Endodermal cell (in vitro differentiated cells): ENCODE data around the gene FAT1. TPM values are rescaled to one million over a fixed set of nuclear protein-coding genes. Genes with fewer than 3 reads are reported as not detected.
A peak's percentile ranks its signal among the peaks of the same experiment; 100 is the strongest.

ENCODE experiments used
- DNase-seq: peaks from one replicate; pipeline ENCODE4 v3.0.0-alpha.2; 2017
- H3K27ac ChIP-seq: 2 replicates; pipeline ENCODE4 v1.5.1; 2013; ENCODE audit warnings: mild to moderate bottlenecking, low read depth, low read length, moderate library complexity
- H3K27me3 ChIP-seq: 2 replicates; pipeline ENCODE4 v1.6.1; 2013; ENCODE audit warnings: mild to moderate bottlenecking, low read length, moderate library complexity; ENCODE audit not compliant: insufficient read depth, control insufficient read depth, poor library complexity, severe bottlenecking
- H3K36me3 ChIP-seq: 2 replicates; pipeline ENCODE4 v1.7.0; 2013; ENCODE audit warnings: mild to moderate bottlenecking, low read length, moderate library complexity; ENCODE audit not compliant: control insufficient read depth, insufficient read depth
- H3K4me1 ChIP-seq: one replicate; pipeline ENCODE4 v1.7.0; 2013; ENCODE audit warnings: low read length; ENCODE audit not compliant: control insufficient read depth, insufficient read depth
- H3K4me3 ChIP-seq: 2 replicates; pipeline ENCODE4 v1.5.1; 2013; ENCODE audit warnings: mild to moderate bottlenecking, low read length, moderate library complexity
- H3K9ac ChIP-seq: 2 replicates; pipeline ENCODE4 v1.6.1; 2013; ENCODE audit warnings: mild to moderate bottlenecking, low read length, moderate library complexity; ENCODE audit not compliant: poor library complexity, severe bottlenecking; ENCODE audit errors: extremely low read depth
- H3K9me3 ChIP-seq: 2 replicates; pipeline ENCODE4 v1.6.1; 2013; ENCODE audit warnings: mild to moderate bottlenecking, low read length, moderate library complexity; ENCODE audit not compliant: control insufficient read depth
- H3K27ac Mint-ChIP-seq: 2 replicates; pipeline ENCODE4 v1.8.0; 2020; ENCODE audit warnings: mixed read lengths
- H3K27me3 Mint-ChIP-seq: 2 replicates; pipeline ENCODE4 v1.8.0; 2021; ENCODE audit warnings: mild to moderate bottlenecking, mixed read lengths; ENCODE audit not compliant: insufficient read depth
- H3K36me3 Mint-ChIP-seq: 2 replicates; pipeline ENCODE4 v1.8.0; 2020; ENCODE audit warnings: low read depth, mixed read lengths
- H3K4me1 Mint-ChIP-seq: 2 replicates; pipeline ENCODE4 v1.8.0; 2020; ENCODE audit warnings: mixed read lengths
- H3K4me3 Mint-ChIP-seq: 2 replicates; pipeline ENCODE4 v1.8.0; 2020; ENCODE audit warnings: mild to moderate bottlenecking, moderate library complexity, mixed read lengths
- H3K9me3 Mint-ChIP-seq: 2 replicates; pipeline ENCODE4 v1.8.0; 2020; ENCODE audit warnings: mild to moderate bottlenecking, mixed read lengths
- WGBS, 2 experiments: methylation state at CpG; one replicate each; pipeline versions ENCODE4 v1.1.5 to v1.1.7; 2013; ENCODE audit warnings: missing lambda C conversion rate in 2 of 2, mixed read lengths in 1 of 2; ENCODE audit not compliant: insufficient coverage in 1 of 2, insufficient read length in 1 of 2; 5-methylcytosine and 5-hydroxymethylcytosine counted together
- total RNA-seq, 2 donors: library from RNA; stranded (reverse); fragmentation: NEBNext Ultra II Directional in 1 of 2; extraction: Animal tissue kit (Norgen Biotek cat#: 25700) in 1 of 2; gene quantifications; 2 replicates in 1 of 2; 3 replicates in 1 of 2; pipeline ENCODE4 v1.2.1, GENCODE V29; 2021
- TF ChIP-seq, protein P1 (sequence below): fragments of 200-600 bp; sonication (generic); conservative IDR thresholded peaks from 2 replicates; pipeline ENCODE4 v1.5.0; 2021; ENCODE audit warnings: antibody characterized with exemption, mild to moderate bottlenecking

FAT1 gene
- total RNA-seq, 2 donors from 2014 or later: 66.6 to 77.8 TPM

DNA sequence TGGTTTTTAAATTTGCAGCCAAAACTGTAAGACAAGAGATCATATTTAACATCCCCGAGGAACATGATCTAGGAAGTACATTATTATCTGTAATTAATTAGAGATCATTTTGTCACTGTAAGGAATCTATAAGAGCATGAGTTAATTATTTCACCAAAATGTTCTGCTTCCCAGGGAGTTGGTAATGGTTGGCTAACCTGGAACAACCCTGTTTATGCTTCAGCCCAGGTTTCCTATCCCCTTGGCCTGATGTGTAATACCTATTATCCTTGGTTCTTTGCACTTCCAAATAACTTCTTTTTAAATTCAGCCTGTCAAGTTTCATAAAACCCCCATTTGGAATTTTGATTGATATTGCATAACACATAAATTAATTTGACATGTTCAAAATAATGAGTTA lies 161.9 kb downstream of the FAT1 start:
- Histone ChIP-seq H3K4me1 (no peaks in the 10 kb centered on the region), H3K9me3 (peaks cover 5% of the 10 kb centered on the region), H3K9ac (no peak overlapping the region), H3K36me3 (no peaks in the 10 kb centered on the region), H3K4me3 (no peak overlapping the region), H3K27ac (no peak overlapping the region), H3K27me3 (no peaks in the 10 kb centered on the region)
- H3K4me1 Mint-ChIP-seq: no peaks in the 10 kb centered on the region
- TF ChIP-seq, protein P1, sequence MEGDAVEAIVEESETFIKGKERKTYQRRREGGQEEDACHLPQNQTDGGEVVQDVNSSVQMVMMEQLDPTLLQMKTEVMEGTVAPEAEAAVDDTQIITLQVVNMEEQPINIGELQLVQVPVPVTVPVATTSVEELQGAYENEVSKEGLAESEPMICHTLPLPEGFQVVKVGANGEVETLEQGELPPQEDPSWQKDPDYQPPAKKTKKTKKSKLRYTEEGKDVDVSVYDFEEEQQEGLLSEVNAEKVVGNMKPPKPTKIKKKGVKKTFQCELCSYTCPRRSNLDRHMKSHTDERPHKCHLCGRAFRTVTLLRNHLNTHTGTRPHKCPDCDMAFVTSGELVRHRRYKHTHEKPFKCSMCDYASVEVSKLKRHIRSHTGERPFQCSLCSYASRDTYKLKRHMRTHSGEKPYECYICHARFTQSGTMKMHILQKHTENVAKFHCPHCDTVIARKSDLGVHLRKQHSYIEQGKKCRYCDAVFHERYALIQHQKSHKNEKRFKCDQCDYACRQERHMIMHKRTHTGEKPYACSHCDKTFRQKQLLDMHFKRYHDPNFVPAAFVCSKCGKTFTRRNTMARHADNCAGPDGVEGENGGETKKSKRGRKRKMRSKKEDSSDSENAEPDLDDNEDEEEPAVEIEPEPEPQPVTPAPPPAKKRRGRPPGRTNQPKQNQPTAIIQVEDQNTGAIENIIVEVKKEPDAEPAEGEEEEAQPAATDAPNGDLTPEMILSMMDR: no peak
- DNase-seq: no peak
- H3K36me3 Mint-ChIP-seq: no peaks in the 10 kb centered on the region
- no peak overlapping the region for H3K4me3 Mint-ChIP-seq
- H3K27ac Mint-ChIP-seq: no peak overlapping the region
- WGBS, 2 experiments: no CpG with 5 or more reads among the region's 1 CpG
- H3K27me3 Mint-ChIP-seq: peaks cover 2% of the 10 kb centered on the region
- no peaks in the 10 kb centered on the region for H3K9me3 Mint-ChIP-seq

DNA sequence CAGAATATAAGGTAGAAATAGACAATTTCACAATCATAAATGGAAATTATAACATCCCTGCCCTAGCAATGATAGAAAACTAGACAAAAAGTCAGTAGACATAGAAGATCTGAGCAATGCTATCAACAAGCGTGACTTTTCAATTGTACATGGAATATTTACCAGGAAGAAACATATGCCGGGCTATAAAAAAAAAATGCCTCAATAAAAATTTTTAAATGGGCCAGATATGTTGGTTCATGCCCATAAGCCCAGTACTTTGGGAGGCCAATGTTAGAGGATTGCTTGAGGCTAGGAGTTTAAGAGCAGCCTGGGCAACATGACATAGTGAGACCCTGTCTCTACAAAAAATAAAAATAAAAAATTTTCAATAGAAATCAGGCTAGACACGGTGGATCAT lies 163.0 kb downstream of the FAT1 start:
- H3K27me3 Mint-ChIP-seq: peaks cover 2% of the 10 kb centered on the region
- peaks cover 5% of the 10 kb centered on the region for H3K9me3 ChIP-seq
- DNase-seq: no peak
- H3K27me3 ChIP-seq: no peaks in the 10 kb centered on the region
- TF ChIP-seq, protein P1: no peak
- no peak overlapping the region for H3K4me3 Mint-ChIP-seq
- no peaks in the 10 kb centered on the region for H3K4me1 ChIP-seq
- H3K9me3 Mint-ChIP-seq: no peaks in the 10 kb centered on the region
- no peak overlapping the region for H3K9ac ChIP-seq
- no peaks in the 10 kb centered on the region for H3K36me3 ChIP-seq
- 87 to 93% methylated on average over 2 to 3 of the region's 3 CpGs for WGBS, 2 experiments
- H3K4me3 ChIP-seq: no peak overlapping the region
- H3K27ac Mint-ChIP-seq: no peak overlapping the region
- H3K27ac ChIP-seq: no peak overlapping the region
- H3K36me3 Mint-ChIP-seq: no peaks in the 10 kb centered on the region
- H3K4me1 Mint-ChIP-seq: no peaks in the 10 kb centered on the region

DNA sequence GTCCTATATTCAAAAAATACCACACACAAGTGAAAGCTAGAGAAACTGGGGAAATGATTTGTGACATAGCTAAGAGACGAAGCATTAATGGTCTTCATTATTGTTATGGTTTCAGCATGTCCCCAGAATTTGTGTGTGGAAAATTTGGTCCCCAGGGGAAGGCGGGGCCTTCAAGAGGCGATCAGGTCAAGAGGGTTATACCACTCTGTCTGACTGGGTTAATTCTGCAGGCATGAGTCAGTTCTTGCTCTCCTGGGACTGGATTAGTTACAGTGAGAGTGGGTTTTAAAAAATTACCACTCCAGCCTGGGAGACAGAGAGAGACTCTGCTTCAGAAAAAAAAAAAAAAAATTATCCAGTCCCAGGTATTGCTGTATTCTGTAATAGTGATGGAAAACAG lies 166.2 kb downstream of the FAT1 start:
- H3K36me3 Mint-ChIP-seq: no peaks in the 10 kb centered on the region
- peaks cover 6% of the 10 kb centered on the region for H3K4me1 Mint-ChIP-seq
- Histone ChIP-seq H3K27me3 (no peaks in the 10 kb centered on the region), H3K4me1 (no peaks in the 10 kb centered on the region), H3K36me3 (no peaks in the 10 kb centered on the region), H3K9ac (no peak overlapping the region), H3K9me3 (peaks cover 5% of the 10 kb centered on the region), H3K27ac (no peak overlapping the region), H3K4me3 (no peak overlapping the region)
- peaks cover 2% of the 10 kb centered on the region for H3K27me3 Mint-ChIP-seq
- H3K4me3 Mint-ChIP-seq: no peak overlapping the region
- H3K27ac Mint-ChIP-seq: no peak overlapping the region
- TF ChIP-seq, protein P1: no peak
- peak; percentile 9 for DNase-seq
- H3K9me3 Mint-ChIP-seq: no peaks in the 10 kb centered on the region
- 98% methylated on average over 3 of the region's 3 CpGs; no CpG with 5 or more reads in 1 of the 2 experiments for WGBS, 2 experiments
